ENCODE measurements around the gene GOLGA2. TPM values are rescaled to one million over a fixed set of nuclear protein-coding genes. Genes with fewer than 3 reads are reported as not detected.

The GOLGA2 gene
- total and polyA plus RNA-seq, 2 of the 13 experiments (the other 11 are each of a cell fraction or from before 2014, with no cell fraction given) = 45.3 to 45.8 TPM

DNA sequence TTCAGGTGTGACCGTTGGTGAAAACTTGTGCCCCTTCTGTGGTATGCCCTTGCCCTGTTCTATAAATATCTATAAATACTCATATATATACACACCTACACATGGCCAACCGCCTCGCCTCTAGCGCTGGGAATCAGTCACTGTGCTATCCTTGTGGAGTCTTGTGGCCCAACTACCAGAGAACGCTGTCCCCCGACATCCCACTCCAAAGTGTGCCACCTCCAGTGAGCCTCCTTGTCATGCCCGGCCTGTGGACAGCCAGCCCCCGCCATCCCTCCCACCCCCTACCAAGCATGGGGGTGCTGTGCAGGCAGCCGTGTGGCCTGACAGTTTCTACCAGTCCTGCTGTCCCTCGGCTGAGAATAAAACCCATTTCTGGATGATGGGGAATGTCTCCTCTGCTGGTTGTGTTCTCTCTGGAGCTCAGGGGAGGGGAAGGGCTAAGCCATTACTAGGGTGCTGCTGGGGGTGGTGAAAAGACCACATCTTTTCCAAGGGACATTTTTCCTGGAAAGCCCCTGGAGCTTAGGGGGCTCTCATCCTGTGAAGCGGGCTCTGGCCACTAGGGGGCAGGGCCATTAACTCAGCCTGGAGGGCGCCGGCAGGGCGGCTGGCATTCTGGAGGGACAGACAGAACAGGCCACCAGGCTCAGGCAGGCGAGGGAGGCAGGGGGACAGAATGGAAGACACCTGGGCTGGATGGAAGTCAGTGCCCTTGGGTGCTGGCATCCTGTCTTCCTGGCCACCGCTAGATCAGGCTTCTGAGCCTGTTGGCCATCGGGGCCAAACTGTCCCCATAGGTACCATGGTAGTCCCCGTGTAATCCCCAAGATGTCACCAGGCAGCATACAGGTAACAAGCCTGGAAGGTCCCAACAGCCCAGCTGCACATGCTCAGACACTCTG lies 20.7 kb downstream of the GOLGA2 start (continued):
- TF ChIP-seq, protein P1, sequence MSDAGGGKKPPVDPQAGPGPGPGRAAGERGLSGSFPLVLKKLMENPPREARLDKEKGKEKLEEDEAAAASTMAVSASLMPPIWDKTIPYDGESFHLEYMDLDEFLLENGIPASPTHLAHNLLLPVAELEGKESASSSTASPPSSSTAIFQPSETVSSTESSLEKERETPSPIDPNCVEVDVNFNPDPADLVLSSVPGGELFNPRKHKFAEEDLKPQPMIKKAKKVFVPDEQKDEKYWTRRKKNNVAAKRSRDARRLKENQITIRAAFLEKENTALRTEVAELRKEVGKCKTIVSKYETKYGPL (CRISPR knock-in tag; IDR thresholded peaks at IDR 0.05) = no peak
- TF ChIP-seq ZNF256 (CRISPR knock-in tag; conservative IDR thresholded peaks at IDR 0.05) = no peak
- TF ChIP-seq ELF3 (CRISPR knock-in tag; IDR thresholded peaks at IDR 0.05) = no peak
- no peak for TF ChIP-seq HHEX (CRISPR knock-in tag; IDR thresholded peaks at IDR 0.05)
- 0 out of 2 replicates have a peak, but pooled peaks have one; percentile 15 for TF ChIP-seq ZNF468 (CRISPR knock-in tag; IDR thresholded peaks at IDR 0.05)
- TF ChIP-seq MAZ (IDR thresholded peaks at IDR 0.05; ENCODE audit: borderline replicate concordance, low read depth, low read length) = 0 out of 2 replicates have a peak, but pooled peaks have one; percentile 25
- no peak for TF ChIP-seq MAZ (CRISPR knock-in tag; IDR thresholded peaks at IDR 0.05; ENCODE audit: low read depth)
- TF ChIP-seq ZNF337 (CRISPR knock-in tag; IDR thresholded peaks at IDR 0.05; ENCODE audit: borderline replicate concordance, low read depth) = no peak

DNA sequence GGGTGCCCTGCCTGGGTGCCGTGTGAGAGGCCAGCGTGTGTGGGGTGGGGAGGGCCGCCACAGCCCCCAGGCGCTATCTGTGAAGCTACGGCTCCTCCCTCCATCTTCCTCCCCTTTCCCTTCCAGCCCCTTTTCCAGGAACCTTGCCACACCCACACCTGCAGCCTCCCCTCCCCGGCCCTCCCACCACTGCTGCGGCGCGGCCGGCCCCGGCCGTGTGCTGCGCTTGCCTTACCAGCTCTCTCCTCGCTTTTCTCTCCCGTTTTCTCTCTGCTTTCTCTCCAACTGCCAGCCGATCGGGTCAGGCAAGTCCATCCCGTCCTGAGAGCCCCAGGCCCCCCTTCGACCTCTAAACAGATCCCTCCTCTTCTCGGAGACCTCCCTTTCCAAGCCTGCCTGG lies 21.4 kb downstream of the GOLGA2 start:
- Histone ChIP-seq H3K4me2 (ENCODE audit: low read depth, low read length) (no peak overlapping the region), H3K9ac (ENCODE audit: insufficient read depth, low read depth, low read length) (no peak overlapping the region), H3K9me3 (ENCODE audit: low read length) (no peaks in the 10 kb centered on the region), H3K79me2 (ENCODE audit: insufficient read depth, low read length) (no peaks in the 10 kb centered on the region), H3K4me1 (ENCODE audit: insufficient read depth, low read length) (peaks cover 19% of the 10 kb centered on the region), H3K27ac (ENCODE audit: extremely low read length, insufficient read depth, low read length) (no peak overlapping the region), H2AFZ (ENCODE audit: low read length) (no peak overlapping the region), H3K36me3 (replicated peaks in 1 of 2; ENCODE audit: control insufficient read depth in 1 of 2, insufficient read depth in 2 of 2, low read length in 2 of 2) (peaks cover 17 to 26% of the 10 kb centered on the region in 2 experiments; a peak in 4 of 5 replicates), H3K4me3 (replicated peaks in 1 of 3; ENCODE audit: insufficient read depth in 1 of 3, low read depth in 2 of 3, low read length in 3 of 3) (no peak overlapping the region), H4K20me1 (ENCODE audit: insufficient read depth, low read length) (no peaks in the 10 kb centered on the region), H3K27me3 (ENCODE audit: control insufficient read depth in 1 of 2, insufficient read depth in 2 of 2, low read length in 2 of 2) (no peaks in the 10 kb centered on the region; a peak in 1 of 5 replicates)
- FAIRE-seq (no peak), ATAC-seq (no peak), DNase-seq (ENCODE audit: low spot score) (no peak)
- no TSS peak for BruUV-seq (replicated peaks)
- intact Hi-C loops (cut with micrococcal nuclease; ENCODE audit: unreplicated experiment) (no loop called here), in situ Hi-C loops (cut with HindIII; ENCODE audit: extremely low pct_ligation_motif_present, low pct_unique_long_range_greater_than_20kb) (no loop called here)
- 89% methylated on average over 20 of the region's 20 CpGs for WGBS (ENCODE audit: low lambda C conversion rate)
- POLR2A ChIA-PET = interaction anchor here (2.6 kb wide), 1 partner anchor 22 kb away, joined by 9 read pairs; the partner anchor contains the start of genes GOLGA2 and SWI5
- CTCF ChIA-PET (ENCODE audit: low intra/inter-chr PET ratio, low total read pairs) = no interaction called here
- TF ChIP-seq, protein P2, sequence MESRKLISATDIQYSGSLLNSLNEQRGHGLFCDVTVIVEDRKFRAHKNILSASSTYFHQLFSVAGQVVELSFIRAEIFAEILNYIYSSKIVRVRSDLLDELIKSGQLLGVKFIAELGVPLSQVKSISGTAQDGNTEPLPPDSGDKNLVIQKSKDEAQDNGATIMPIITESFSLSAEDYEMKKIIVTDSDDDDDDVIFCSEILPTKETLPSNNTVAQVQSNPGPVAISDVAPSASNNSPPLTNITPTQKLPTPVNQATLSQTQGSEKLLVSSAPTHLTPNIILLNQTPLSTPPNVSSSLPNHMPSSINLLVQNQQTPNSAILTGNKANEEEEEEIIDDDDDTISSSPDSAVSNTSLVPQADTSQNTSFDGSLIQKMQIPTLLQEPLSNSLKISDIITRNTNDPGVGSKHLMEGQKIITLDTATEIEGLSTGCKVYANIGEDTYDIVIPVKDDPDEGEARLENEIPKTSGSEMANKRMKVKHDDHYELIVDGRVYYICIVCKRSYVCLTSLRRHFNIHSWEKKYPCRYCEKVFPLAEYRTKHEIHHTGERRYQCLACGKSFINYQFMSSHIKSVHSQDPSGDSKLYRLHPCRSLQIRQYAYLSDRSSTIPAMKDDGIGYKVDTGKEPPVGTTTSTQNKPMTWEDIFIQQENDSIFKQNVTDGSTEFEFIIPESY (CRISPR knock-in tag; IDR thresholded peaks at IDR 0.05) = 0 out of 2 replicates have a peak, but pooled peaks have one; percentile 18
- TF ChIP-seq TCF7 (IDR thresholded peaks at IDR 0.05; ENCODE audit: low read depth) (no peak), HIVEP1 (CRISPR knock-in tag; IDR thresholded peaks at IDR 0.05) (no peak), ZKSCAN1 (IDR thresholded peaks at IDR 0.05; ENCODE audit: low read length) (no peak), ZNF350 (CRISPR knock-in tag; IDR thresholded peaks at IDR 0.05; ENCODE audit: borderline replicate concordance, low read depth) (no peak), ZNF468 (CRISPR knock-in tag; IDR thresholded peaks at IDR 0.05) (0 out of 2 replicates have a peak, but pooled peaks have one; percentile 6), ZNF441 (CRISPR knock-in tag; IDR thresholded peaks at IDR 0.05; ENCODE audit: borderline replicate concordance) (no peak), SP1 (IDR thresholded peaks at IDR 0.05) (no peak), SP1 (CRISPR knock-in tag; IDR thresholded peaks at IDR 0.05) (no peak)
- TF ChIP-seq, protein P3, sequence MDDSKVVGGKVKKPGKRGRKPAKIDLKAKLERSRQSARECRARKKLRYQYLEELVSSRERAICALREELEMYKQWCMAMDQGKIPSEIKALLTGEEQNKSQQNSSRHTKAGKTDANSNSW (CRISPR knock-in tag; IDR thresholded peaks at IDR 0.05; ENCODE audit: borderline replicate concordance) = no peak
- TF ChIP-seq, protein P4, sequence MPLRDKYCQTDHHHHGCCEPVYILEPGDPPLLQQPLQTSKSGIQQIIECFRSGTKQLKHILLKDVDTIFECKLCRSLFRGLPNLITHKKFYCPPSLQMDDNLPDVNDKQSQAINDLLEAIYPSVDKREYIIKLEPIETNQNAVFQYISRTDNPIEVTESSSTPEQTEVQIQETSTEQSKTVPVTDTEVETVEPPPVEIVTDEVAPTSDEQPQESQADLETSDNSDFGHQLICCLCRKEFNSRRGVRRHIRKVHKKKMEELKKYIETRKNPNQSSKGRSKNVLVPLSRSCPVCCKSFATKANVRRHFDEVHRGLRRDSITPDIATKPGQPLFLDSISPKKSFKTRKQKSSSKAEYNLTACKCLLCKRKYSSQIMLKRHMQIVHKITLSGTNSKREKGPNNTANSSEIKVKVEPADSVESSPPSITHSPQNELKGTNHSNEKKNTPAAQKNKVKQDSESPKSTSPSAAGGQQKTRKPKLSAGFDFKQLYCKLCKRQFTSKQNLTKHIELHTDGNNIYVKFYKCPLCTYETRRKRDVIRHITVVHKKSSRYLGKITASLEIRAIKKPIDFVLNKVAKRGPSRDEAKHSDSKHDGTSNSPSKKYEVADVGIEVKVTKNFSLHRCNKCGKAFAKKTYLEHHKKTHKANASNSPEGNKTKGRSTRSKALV (CRISPR knock-in tag; IDR thresholded peaks at IDR 0.05) = no peak

Data from HepG2 (cell line).